ENCODE results near the gene HCN4. TPM values are rescaled to one million over a fixed set of nuclear protein-coding genes. Genes with fewer than 3 reads are reported as not detected.

The HCN4 gene
- total and polyA plus RNA-seq, 2 experiments from 2014 or later: 0.27 to 0.40 TPM

- Histone ChIP-seq H3K4me3 (no peak overlapping the region), H3K4me2 (no peak overlapping the region), H3K36me3 (replicated peaks; ENCODE audit: insufficient read depth, low read depth) (no peaks in the 10 kb centered on the region), H4K20me1 (ENCODE audit: insufficient read depth, poor library complexity, severe bottlenecking) (no peaks in the 10 kb centered on the region), H3K27me3 (no peaks in the 10 kb centered on the region), H3K27ac (no peak overlapping the region), H3K9me2 (replicated peaks; ENCODE audit: insufficient read depth) (no peaks in the 10 kb centered on the region), H3K4me1 (ENCODE audit: insufficient read depth) (no peaks in the 10 kb centered on the region), H3K79me2 (no peaks in the 10 kb centered on the region), H3K9me3 (ENCODE audit: low read depth) (no peaks in the 10 kb centered on the region), H2AFZ (no peak overlapping the region)
- no peak for DNase-seq (ENCODE audit: low spot score)
- TF ChIP-seq CTCF (IDR thresholded peaks at IDR 0.05; ENCODE audit: poor library complexity) (peak; percentile 15), EZH2phosphoT487 (IDR thresholded peaks at IDR 0.05; ENCODE audit: low read depth, severe bottlenecking, unreplicated experiment) (no peak)
- WGBS (ENCODE audit: low lambda C conversion rate, missing lambda C conversion rate): 75% methylated on average over 3 of the region's 3 CpGs
Measured at GRCh38 chr15:73284090-73284716, 84.6 kb downstream of the HCN4 start.

GRCh38 chr15:73283366-73283962 is 85.3 kb downstream of the HCN4 start:
- Histone ChIP-seq H3K4me1 (ENCODE audit: insufficient read depth) (no peaks in the 10 kb centered on the region), H3K4me2 (no peak overlapping the region), H2AFZ (no peak overlapping the region), H3K9me3 (ENCODE audit: low read depth) (no peaks in the 10 kb centered on the region), H3K27me3 (no peaks in the 10 kb centered on the region), H3K4me3 (no peak overlapping the region), H3K27ac (no peak overlapping the region), H3K79me2 (no peaks in the 10 kb centered on the region), H3K36me3 (replicated peaks; ENCODE audit: insufficient read depth, low read depth) (no peaks in the 10 kb centered on the region), H4K20me1 (ENCODE audit: insufficient read depth, poor library complexity, severe bottlenecking) (no peaks in the 10 kb centered on the region), H3K9me2 (replicated peaks; ENCODE audit: insufficient read depth) (no peaks in the 10 kb centered on the region)
- no peak for DNase-seq (ENCODE audit: low spot score)
- TF ChIP-seq EZH2phosphoT487 (IDR thresholded peaks at IDR 0.05; ENCODE audit: low read depth, severe bottlenecking, unreplicated experiment) (no peak), EZH2 (IDR thresholded peaks at IDR 0.05; ENCODE audit: borderline replicate concordance) (no peak)
- WGBS (ENCODE audit: low lambda C conversion rate, missing lambda C conversion rate): 98% methylated on average over 2 of the region's 2 CpGs

- no peaks in the 10 kb centered on the region for H4K20me1 ChIP-seq (ENCODE audit: insufficient read depth, poor library complexity, severe bottlenecking)
- no peaks in the 10 kb centered on the region for H3K79me2 ChIP-seq
- WGBS (ENCODE audit: low lambda C conversion rate, missing lambda C conversion rate): 94% methylated on average over 8 of the region's 8 CpGs
- H3K27me3 ChIP-seq: no peaks in the 10 kb centered on the region
- no peaks in the 10 kb centered on the region for H3K4me1 ChIP-seq (ENCODE audit: insufficient read depth)
- no peaks in the 10 kb centered on the region for H3K9me3 ChIP-seq (ENCODE audit: low read depth)
- H3K27ac ChIP-seq: no peak overlapping the region
- no peak overlapping the region for H3K4me2 ChIP-seq
- DNase-seq (ENCODE audit: low spot score): no peak
- H3K36me3 ChIP-seq (replicated peaks; ENCODE audit: insufficient read depth, low read depth): no peaks in the 10 kb centered on the region
- no peak overlapping the region for H2AFZ ChIP-seq
- H3K4me3 ChIP-seq: no peak overlapping the region
- no peaks in the 10 kb centered on the region for H3K9me2 ChIP-seq (replicated peaks; ENCODE audit: insufficient read depth)
- TF ChIP-seq CTCF (IDR thresholded peaks at IDR 0.05; ENCODE audit: poor library complexity) (no peak), EZH2phosphoT487 (IDR thresholded peaks at IDR 0.05; ENCODE audit: low read depth, severe bottlenecking, unreplicated experiment) (no peak), EZH2 (IDR thresholded peaks at IDR 0.05; ENCODE audit: borderline replicate concordance) (no peak)
Measured at GRCh38 chr15:73282567-73283365, 86.0 kb downstream of the HCN4 start.

GRCh38 chr15:73275862-73276261 is 92.9 kb downstream of the HCN4 start:
- H3K79me2 ChIP-seq: no peaks in the 10 kb centered on the region
- no peaks in the 10 kb centered on the region for H4K20me1 ChIP-seq (ENCODE audit: insufficient read depth, poor library complexity, severe bottlenecking)
- TF ChIP-seq CTCF (IDR thresholded peaks at IDR 0.05; ENCODE audit: poor library complexity) (no peak), EZH2 (IDR thresholded peaks at IDR 0.05; ENCODE audit: borderline replicate concordance) (no peak), EZH2phosphoT487 (IDR thresholded peaks at IDR 0.05; ENCODE audit: low read depth, severe bottlenecking, unreplicated experiment) (no peak)
- H3K4me3 ChIP-seq: no peak overlapping the region
- H3K4me2 ChIP-seq: no peak overlapping the region
- DNase-seq (ENCODE audit: low spot score): no peak
- peaks cover 3% of the 10 kb centered on the region for H3K4me1 ChIP-seq (ENCODE audit: insufficient read depth)
- no peaks in the 10 kb centered on the region for H3K9me3 ChIP-seq (ENCODE audit: low read depth)
- H3K36me3 ChIP-seq (replicated peaks; ENCODE audit: insufficient read depth, low read depth): no peaks in the 10 kb centered on the region
- no peaks in the 10 kb centered on the region for H3K27me3 ChIP-seq
- no peaks in the 10 kb centered on the region for H3K9me2 ChIP-seq (replicated peaks; ENCODE audit: insufficient read depth)
- no peak overlapping the region for H2AFZ ChIP-seq
- no peak overlapping the region for H3K27ac ChIP-seq
